ENCODE data around the gene ADCY9.
"Not testable (repeated sequence)": the region's sequence is repeated elsewhere in the genome, so short reads cannot be mapped to it uniquely, and the experiment has no call there.

- TF ChIP-seq EP300 (IDR thresholded peaks at IDR 0.05); CEBPB (IDR thresholded peaks at IDR 0.05); ZSCAN20 (CRISPR knock-in tag; IDR thresholded peaks at IDR 0.05); TP53 (CRISPR knock-in tag; IDR thresholded peaks at IDR 0.05); RAD21 (conservative IDR thresholded peaks at IDR 0.05 in 1 of 2, IDR thresholded peaks at IDR 0.05 in 1 of 2); JUN (IDR thresholded peaks at IDR 0.05); POLR2A (IDR thresholded peaks at IDR 0.05; ENCODE audit: low read length); CHD2 (IDR thresholded peaks at IDR 0.05; ENCODE audit: low read length, partially characterized antibody); RFX5 (IDR thresholded peaks at IDR 0.05): not testable (repeated sequence)
- TF ChIP-seq, protein P1, sequence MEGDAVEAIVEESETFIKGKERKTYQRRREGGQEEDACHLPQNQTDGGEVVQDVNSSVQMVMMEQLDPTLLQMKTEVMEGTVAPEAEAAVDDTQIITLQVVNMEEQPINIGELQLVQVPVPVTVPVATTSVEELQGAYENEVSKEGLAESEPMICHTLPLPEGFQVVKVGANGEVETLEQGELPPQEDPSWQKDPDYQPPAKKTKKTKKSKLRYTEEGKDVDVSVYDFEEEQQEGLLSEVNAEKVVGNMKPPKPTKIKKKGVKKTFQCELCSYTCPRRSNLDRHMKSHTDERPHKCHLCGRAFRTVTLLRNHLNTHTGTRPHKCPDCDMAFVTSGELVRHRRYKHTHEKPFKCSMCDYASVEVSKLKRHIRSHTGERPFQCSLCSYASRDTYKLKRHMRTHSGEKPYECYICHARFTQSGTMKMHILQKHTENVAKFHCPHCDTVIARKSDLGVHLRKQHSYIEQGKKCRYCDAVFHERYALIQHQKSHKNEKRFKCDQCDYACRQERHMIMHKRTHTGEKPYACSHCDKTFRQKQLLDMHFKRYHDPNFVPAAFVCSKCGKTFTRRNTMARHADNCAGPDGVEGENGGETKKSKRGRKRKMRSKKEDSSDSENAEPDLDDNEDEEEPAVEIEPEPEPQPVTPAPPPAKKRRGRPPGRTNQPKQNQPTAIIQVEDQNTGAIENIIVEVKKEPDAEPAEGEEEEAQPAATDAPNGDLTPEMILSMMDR (IDR thresholded peaks at IDR 0.05) = not testable (repeated sequence)
Measured at GRCh38 chr16:4036952-4037351, 79.3 kb downstream of the ADCY9 start.

Measured in A549 (cell line).